ENCODE measurements around the gene LRP1. TPM values are rescaled to one million over a fixed set of nuclear protein-coding genes. Genes with fewer than 3 reads are reported as not detected.
A peak's percentile ranks its signal among the peaks of the same experiment; 100 is the strongest.

The LRP1 gene
- total and polyA plus RNA-seq, 2 of the 4 experiments (the other 2 are of a cell fraction): 73.1 to 142 TPM

- dilution Hi-C loops (cut with HindIII; ENCODE audit: low sequenced_read_pairs, unreplicated experiment) (no loop called here), intact Hi-C loops (cut with micrococcal nuclease) (no loop called here), in situ Hi-C loops (cut with MboI; ENCODE audit: low sequenced_read_pairs) (no loop called here)
- no peak overlapping the region for H3K56ac ChIP-seq (ENCODE audit: extremely low read depth, insufficient read depth, low read length)
- H3K27me3 ChIP-seq (ENCODE audit: control insufficient read depth, insufficient read depth, low read length): no peaks in the 10 kb centered on the region
- no peak overlapping the region for H4K5ac ChIP-seq (ENCODE audit: low read depth, low read length)
- H3K4me2 ChIP-seq (ENCODE audit: low read depth, low read length): no peak overlapping the region
- no peaks in the 10 kb centered on the region for H3K9me3 ChIP-seq (ENCODE audit: control insufficient read depth, insufficient read depth, low read length)
- H3K23ac ChIP-seq (ENCODE audit: low read depth, low read length): no peak overlapping the region
- no peak overlapping the region for H2BK5ac ChIP-seq (ENCODE audit: low read depth, low read length, poor library complexity, severe bottlenecking)
- no peak overlapping the region for H4K91ac ChIP-seq (ENCODE audit: insufficient read depth, low read depth, low read length)
- peaks cover 8% of the 10 kb centered on the region for H4K20me1 ChIP-seq (ENCODE audit: insufficient read depth, low read length)
- DNase-seq (no peak), ATAC-seq (ENCODE audit: low read depth) (no peak)
- ChIA-PET POLR2A (ENCODE audit: unreplicated experiment) (no interaction called here), CTCF (no interaction called here)
- 100% methylated on average over 5 of the region's 11 CpGs; no CpG with 5 or more reads in 1 of the 2 experiments for WGBS, 2 experiments (ENCODE audit: extremely low coverage in 2 of 2, insufficient read length in 1 of 2)
- H3K4me3 ChIP-seq (ENCODE audit: insufficient read depth, low read depth, low read length): no peak overlapping the region
- H3K4ac ChIP-seq (ENCODE audit: low read depth, low read length): no peak overlapping the region
- H2BK20ac ChIP-seq (ENCODE audit: low read depth, low read length): no peak overlapping the region
- peak overlapping the region; percentile 32 for H2AFZ ChIP-seq (replicated peaks; ENCODE audit: low read length, poor library complexity)
- peaks cover 96% of the 10 kb centered on the region for H3K36me3 ChIP-seq (ENCODE audit: control insufficient read depth, insufficient read depth, low read length)
- no peak overlapping the region for H2BK120ac ChIP-seq (ENCODE audit: low read depth, low read length)
- TF ChIP-seq CEBPB (IDR thresholded peaks at IDR 0.05; ENCODE audit: low read depth, low read length) (no peak), CTCF (conservative IDR thresholded peaks at IDR 0.05; ENCODE audit: low read depth, low read length) (no peak), CHD1 (IDR thresholded peaks at IDR 0.05; ENCODE audit: low read depth, low read length) (no peak), BHLHE40 (IDR thresholded peaks at IDR 0.05; ENCODE audit: low read depth, low read length) (no peak), SMC3 (IDR thresholded peaks at IDR 0.05; ENCODE audit: low read depth, low read length) (no peak), MAZ (IDR thresholded peaks at IDR 0.05; ENCODE audit: borderline replicate concordance, low read depth, low read length) (no peak), ELK1 (IDR thresholded peaks at IDR 0.05; ENCODE audit: borderline replicate concordance, low read depth, low read length) (no peak), POLR2A (IDR thresholded peaks at IDR 0.05; ENCODE audit: low read depth, low read length) (no peak), MAFK (IDR thresholded peaks at IDR 0.05; ENCODE audit: low read depth, low read length) (no peak)
- BruUV-seq (replicated peaks): no TSS peak
- no peak overlapping the region for H2BK15ac ChIP-seq (ENCODE audit: low read depth, low read length)
- H3K4me1 ChIP-seq (ENCODE audit: control insufficient read depth, insufficient read depth, low read length): no peaks in the 10 kb centered on the region
- H3K9me1 ChIP-seq (ENCODE audit: insufficient read depth, low read length): no peaks in the 10 kb centered on the region
- no peak overlapping the region for H3K9ac ChIP-seq (ENCODE audit: low read depth, low read length)
- H2AK5ac ChIP-seq (ENCODE audit: low read depth, low read length): no peak overlapping the region
- H3K14ac ChIP-seq (replicated peaks; ENCODE audit: low read depth, low read length): no peak overlapping the region
- H4K8ac ChIP-seq (ENCODE audit: low read depth in 2 of 2, low read length in 2 of 2): no peak overlapping the region
- H3K79me1 ChIP-seq (ENCODE audit: low read depth in 1 of 2, low read length in 2 of 2): peaks cover 4 to 11% of the 10 kb centered on the region in 2 experiments; a peak in 2 of 4 replicates
- no peak overlapping the region for H2AK9ac ChIP-seq (replicated peaks; ENCODE audit: low read depth, low read length, poor library complexity)
- H3K18ac ChIP-seq (ENCODE audit: low read depth, low read length): no peak overlapping the region
- no peak overlapping the region for H3K27ac ChIP-seq (ENCODE audit: insufficient read depth, low read length)
Observed at GRCh38 chr12:57203791-57204190, 75.5 kb downstream of the LRP1 start.

Data from IMR-90 (cell line).